ENCODE results near the gene THRB. TPM values are rescaled to one million over a fixed set of nuclear protein-coding genes. Genes with fewer than 3 reads are reported as not detected.

THRB gene
- total and polyA plus RNA-seq, 8 donors = 3.6 to 47.3 (median 14.5) TPM

GRCh38 chr3:24339266-24339825 lies 155.3 kb downstream of the THRB start:
- H3K4me1 ChIP-seq = peaks cover 0 to 59% (median 30%) of the 10 kb centered on the region in 4 donors
- intact Hi-C loops (cut with DNase I; ENCODE audit: low total_unique reads) = no loop called here
- H3K27me3 ChIP-seq = no peaks in the 10 kb centered on the region
- no peak for DNase-seq
- no peak overlapping the region for H3K27ac ChIP-seq
- H3K4me3 ChIP-seq = no peak overlapping the region
- 60 to 75% (median 69%) methylated on average over 5 of the region's 5 CpGs for WGBS, 5 donors
- peaks cover 0 to 15% (median 0%) of the 10 kb centered on the region in 4 donors for H3K36me3 ChIP-seq
- TF ChIP-seq POLR2A (IDR thresholded peaks at IDR 0.05) (no peak), POLR2AphosphoS5 (IDR thresholded peaks at IDR 0.05) (no peak), EP300 (IDR thresholded peaks at IDR 0.05) (no peak), CTCF (IDR thresholded peaks at IDR 0.05) (no peak)
- H3K9me3 ChIP-seq = no peaks in the 10 kb centered on the region

GRCh38 chr3:24338409-24339130 lies 156.1 kb downstream of the THRB start:
- no peak for DNase-seq
- intact Hi-C loops (cut with DNase I; ENCODE audit: low total_unique reads) = no loop called here
- no peak overlapping the region for H3K4me3 ChIP-seq
- no peak for TF ChIP-seq CTCF (IDR thresholded peaks at IDR 0.05)
- no peak for TF ChIP-seq EP300 (IDR thresholded peaks at IDR 0.05)
- no peak for TF ChIP-seq POLR2AphosphoS5 (IDR thresholded peaks at IDR 0.05)
- TF ChIP-seq POLR2A (IDR thresholded peaks at IDR 0.05) = no peak
- WGBS, 5 donors = 37 to 60% (median 46%) methylated on average over 5 of the region's 5 CpGs
- H3K36me3 ChIP-seq = peaks cover 0 to 17% (median 0%) of the 10 kb centered on the region in 4 donors
- H3K27ac ChIP-seq = no peak overlapping the region
- H3K9me3 ChIP-seq = no peaks in the 10 kb centered on the region
- H3K4me1 ChIP-seq = peaks cover 0 to 59% (median 28%) of the 10 kb centered on the region in 4 donors
- no peaks in the 10 kb centered on the region for H3K27me3 ChIP-seq

GRCh38 chr3:24336101-24336500 lies 158.5 kb downstream of the THRB start:
- no peak overlapping the region for H3K4me3 ChIP-seq
- DNase-seq = no peak
- no peaks in the 10 kb centered on the region for H3K27me3 ChIP-seq
- H3K27ac ChIP-seq = no peak overlapping the region
- H3K36me3 ChIP-seq = peaks cover 0 to 25% (median 0%) of the 10 kb centered on the region in 4 donors
- intact Hi-C loops (cut with DNase I; ENCODE audit: low total_unique reads) = no loop called here
- WGBS, 5 donors = 50 to 68% (median 64%) methylated on average over 3 of the region's 3 CpGs
- TF ChIP-seq EP300 (IDR thresholded peaks at IDR 0.05) (no peak), POLR2A (IDR thresholded peaks at IDR 0.05) (no peak), CTCF (IDR thresholded peaks at IDR 0.05) (no peak), POLR2AphosphoS5 (IDR thresholded peaks at IDR 0.05) (no peak)
- peaks cover 0 to 41% (median 21%) of the 10 kb centered on the region in 4 donors for H3K4me1 ChIP-seq
- no peaks in the 10 kb centered on the region for H3K9me3 ChIP-seq

- 80 to 100% (median 93%) methylated on average over 3 of the region's 3 CpGs for WGBS, 5 donors
- intact Hi-C loops (cut with DNase I; ENCODE audit: low total_unique reads) = no loop called here
- Histone ChIP-seq H3K27ac (no peak overlapping the region), H3K4me1 (peaks cover 0 to 3% (median 1%) of the 10 kb centered on the region in 4 donors), H3K27me3 (no peaks in the 10 kb centered on the region), H3K36me3 (peaks cover 0 to 34% (median 2%) of the 10 kb centered on the region in 4 donors), H3K4me3 (no peak overlapping the region), H3K9me3 (no peaks in the 10 kb centered on the region)
- TF ChIP-seq CTCF (IDR thresholded peaks at IDR 0.05) (no peak), EP300 (IDR thresholded peaks at IDR 0.05) (no peak), POLR2A (IDR thresholded peaks at IDR 0.05) (no peak), POLR2AphosphoS5 (IDR thresholded peaks at IDR 0.05) (no peak)
- no peak for DNase-seq
Measured at GRCh38 chr3:24332092-24332491, 162.6 kb downstream of the THRB start.
